GM12873 (cell line): ENCODE measurements around the gene ZNF326.

Experiments
- TF ChIP-seq, protein P1 (sequence below): IDR thresholded peaks from 2 replicates; pipeline ENCODE4 v1.5.1; 2012; ENCODE audit warnings: low read depth, mild to moderate bottlenecking, moderate library complexity, low read length, control low read depth; ENCODE audit not compliant: insufficient read depth; ENCODE audit errors: missing control alignments

The ZNF326 gene

DNA sequence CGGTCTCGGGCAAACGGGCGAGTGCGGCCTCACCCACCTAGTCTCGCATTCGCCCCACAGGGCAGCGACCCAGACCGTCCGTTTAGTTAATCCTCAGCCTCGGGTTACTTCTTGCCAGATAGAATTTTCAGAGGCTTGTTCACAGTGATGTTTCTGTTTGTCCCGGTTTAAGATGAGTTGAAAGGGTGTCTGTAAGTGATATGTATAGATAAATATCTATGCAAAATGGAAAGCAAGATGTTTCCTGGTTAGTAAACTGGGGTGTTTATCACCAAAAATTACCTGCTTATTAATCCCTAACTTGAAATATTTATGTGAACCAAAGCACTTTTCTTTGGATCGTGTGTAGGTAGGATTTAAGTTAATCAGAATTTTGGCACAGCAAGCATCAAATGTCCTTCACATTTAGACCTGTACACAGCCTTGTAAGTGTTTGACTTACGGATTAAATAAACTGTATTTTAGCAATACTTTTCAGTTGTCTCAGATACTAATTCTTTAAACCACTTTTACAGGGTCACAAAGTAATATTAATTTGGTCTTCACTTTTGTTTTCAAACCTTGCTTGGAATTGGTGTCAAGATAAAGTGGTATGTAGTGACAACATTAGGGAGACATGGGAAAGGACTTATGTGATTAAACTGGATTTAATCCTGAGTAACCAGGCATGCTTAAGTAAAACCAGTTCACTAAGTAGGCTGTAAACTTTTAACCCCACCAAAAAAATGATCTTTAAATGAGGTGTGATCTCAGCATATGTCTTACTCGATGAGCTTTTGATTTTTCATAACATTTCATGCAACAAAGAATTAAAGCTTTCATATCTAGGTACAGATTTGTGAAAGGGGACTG, 914 bp downstream of the ZNF326 start:
- TF ChIP-seq, protein P1, sequence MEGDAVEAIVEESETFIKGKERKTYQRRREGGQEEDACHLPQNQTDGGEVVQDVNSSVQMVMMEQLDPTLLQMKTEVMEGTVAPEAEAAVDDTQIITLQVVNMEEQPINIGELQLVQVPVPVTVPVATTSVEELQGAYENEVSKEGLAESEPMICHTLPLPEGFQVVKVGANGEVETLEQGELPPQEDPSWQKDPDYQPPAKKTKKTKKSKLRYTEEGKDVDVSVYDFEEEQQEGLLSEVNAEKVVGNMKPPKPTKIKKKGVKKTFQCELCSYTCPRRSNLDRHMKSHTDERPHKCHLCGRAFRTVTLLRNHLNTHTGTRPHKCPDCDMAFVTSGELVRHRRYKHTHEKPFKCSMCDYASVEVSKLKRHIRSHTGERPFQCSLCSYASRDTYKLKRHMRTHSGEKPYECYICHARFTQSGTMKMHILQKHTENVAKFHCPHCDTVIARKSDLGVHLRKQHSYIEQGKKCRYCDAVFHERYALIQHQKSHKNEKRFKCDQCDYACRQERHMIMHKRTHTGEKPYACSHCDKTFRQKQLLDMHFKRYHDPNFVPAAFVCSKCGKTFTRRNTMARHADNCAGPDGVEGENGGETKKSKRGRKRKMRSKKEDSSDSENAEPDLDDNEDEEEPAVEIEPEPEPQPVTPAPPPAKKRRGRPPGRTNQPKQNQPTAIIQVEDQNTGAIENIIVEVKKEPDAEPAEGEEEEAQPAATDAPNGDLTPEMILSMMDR = no peak

- TF ChIP-seq, protein P1 = no peak
Observed at GRCh38 chr1:89996450-89997110, 1.7 kb downstream of the ZNF326 start.

- TF ChIP-seq, protein P1 = no peak
Observed at GRCh38 chr1:89998306-89998705, 3.4 kb downstream of the ZNF326 start.

DNA sequence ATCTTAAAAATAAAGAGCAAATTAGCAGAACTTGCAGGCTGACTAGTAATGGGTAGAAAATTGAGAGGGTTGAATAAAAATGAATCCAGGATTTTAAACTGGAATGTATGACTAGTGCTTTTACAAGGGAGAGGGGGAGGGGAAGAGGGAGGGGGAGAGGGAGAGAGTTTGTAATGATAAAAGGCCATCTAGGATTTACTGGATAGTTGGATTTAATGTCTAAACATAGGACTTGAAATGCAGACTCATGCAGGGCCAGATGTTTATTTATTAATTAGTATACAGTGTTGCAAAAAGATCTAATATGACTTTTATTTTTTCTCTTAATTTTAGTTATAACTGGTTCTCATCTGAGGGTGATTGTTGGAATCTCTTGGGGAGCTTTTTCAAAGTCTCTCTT, 4.3 kb downstream of the ZNF326 start:
- TF ChIP-seq, protein P1 = no peak

DNA sequence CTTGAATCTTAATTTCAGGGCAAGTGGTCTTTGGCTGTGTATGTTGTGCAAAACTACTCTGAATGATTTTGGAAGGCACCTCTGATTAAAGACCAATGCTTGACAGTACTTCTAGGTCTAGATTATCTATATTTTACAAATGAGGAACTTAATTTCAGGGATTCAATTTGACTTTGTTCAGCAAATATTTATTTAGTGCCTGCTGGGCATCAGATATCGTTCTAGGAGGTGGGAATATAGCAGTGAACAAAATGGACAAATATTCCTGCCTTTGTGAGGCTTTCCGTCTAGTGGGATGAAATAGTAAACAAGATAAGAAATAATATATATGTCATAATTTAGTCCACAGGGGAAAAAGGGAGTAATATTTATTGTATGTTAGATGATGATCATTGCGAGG, 4.7 kb downstream of the ZNF326 start:
- TF ChIP-seq, protein P1 = no peak

DNA sequence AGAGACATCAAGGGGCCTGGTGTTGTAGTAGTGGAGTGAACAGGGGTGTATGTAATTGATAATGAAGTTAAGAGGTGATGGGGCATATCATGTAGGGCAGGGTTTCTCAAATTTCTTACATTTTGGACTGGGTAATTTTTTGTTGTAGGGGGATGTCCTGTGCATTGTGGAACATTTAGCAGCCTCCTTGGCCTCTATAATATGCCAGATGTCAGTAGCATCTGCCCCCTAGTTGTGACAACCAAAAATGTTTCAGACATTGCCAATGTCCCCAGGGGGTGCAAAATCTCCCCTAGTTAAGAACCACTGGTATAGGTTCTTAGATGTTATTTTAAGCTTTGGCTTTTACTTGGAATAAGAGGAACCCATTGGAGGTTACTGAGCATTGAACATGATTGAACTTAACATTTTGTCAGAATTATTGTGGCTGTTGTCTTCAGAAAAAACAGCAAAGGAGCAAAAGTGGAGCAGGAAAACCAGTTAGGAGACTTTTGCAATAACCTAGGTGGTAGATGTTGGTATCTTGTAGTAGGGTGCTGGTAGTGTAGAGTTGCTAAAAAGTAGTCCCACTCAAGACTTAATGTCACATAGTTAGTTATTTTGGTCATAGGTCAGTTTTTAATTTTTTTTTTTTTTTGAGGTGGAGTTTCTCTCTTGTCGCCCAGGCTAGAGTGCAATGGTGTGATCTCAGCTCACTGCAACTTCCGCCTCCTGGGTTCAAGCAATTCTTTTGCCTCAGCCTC, 6.2 kb downstream of the ZNF326 start:
- TF ChIP-seq, protein P1 = peak; percentile 45

DNA sequence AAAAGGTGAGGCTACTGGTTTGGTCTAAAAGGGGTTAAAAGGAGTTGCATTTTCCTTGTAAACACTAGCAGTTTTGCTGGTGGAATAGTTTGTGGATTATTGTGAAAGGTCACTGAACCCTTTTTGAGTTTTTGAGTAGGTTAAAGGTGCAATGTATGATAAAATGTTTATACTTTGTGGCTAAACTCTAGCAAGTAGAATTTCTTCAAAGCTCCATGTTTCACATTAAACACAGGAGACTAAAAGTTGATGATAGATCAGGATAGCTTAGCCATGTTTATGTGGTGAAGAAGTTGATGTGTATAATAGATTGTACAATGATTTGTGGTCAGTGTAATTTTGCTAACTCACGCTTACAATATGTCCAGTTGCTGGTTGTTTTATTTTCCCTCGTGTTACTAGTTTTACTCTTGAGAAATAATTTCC, 13.1 kb downstream of the ZNF326 start:
- TF ChIP-seq, protein P1 = no peak
